ENCODE results near the gene GNAI2. TPM values are rescaled to one million over a fixed set of nuclear protein-coding genes. Genes with fewer than 3 reads are reported as not detected.
A peak's percentile ranks its signal among the peaks of the same experiment; 100 is the strongest.

GNAI2 gene
- total RNA-seq (2014; rRNA removed; shearing (Covaris generic); ENCODE audit: low replicate concordance) = 100 and 121 TPM in 2 replicates

- DNase-seq (ENCODE audit: low read depth) = peak; percentile 98
- in situ Hi-C loops (cut with HindIII; ENCODE audit: low pct_unique_long_range_greater_than_20kb, low sequenced_read_pairs) = no loop called here
Observed at GRCh38 chr3:50235716-50236483, at the start of gene GNAI2. GNAI2 (plus strand) TSS chr3:50236204; CDS start chr3:50236336, 132 bp downstream.

DNA sequence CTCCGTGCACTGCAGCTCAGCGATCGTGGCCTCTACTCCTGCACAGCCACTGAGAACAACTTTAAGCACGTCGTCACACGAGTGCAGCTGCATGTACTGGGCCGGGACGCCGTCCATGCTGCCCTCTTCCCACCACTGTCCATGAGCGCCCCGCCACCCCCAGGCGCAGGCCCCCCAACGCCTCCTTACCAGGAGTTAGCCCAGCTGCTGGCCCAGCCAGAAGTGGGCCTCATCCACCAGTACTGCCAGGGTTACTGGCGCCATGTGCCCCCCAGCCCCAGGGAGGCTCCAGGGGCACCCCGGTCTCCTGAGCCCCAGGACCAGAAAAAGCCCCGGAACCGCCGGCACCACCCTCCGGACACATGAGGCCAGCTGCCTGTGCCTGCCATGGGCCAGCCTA, 48.3 kb upstream of the GNAI2 start:
- no peak for DNase-seq (ENCODE audit: low read depth)
- in situ Hi-C loops (cut with HindIII; ENCODE audit: low pct_unique_long_range_greater_than_20kb, low sequenced_read_pairs) = no loop called here

DNA sequence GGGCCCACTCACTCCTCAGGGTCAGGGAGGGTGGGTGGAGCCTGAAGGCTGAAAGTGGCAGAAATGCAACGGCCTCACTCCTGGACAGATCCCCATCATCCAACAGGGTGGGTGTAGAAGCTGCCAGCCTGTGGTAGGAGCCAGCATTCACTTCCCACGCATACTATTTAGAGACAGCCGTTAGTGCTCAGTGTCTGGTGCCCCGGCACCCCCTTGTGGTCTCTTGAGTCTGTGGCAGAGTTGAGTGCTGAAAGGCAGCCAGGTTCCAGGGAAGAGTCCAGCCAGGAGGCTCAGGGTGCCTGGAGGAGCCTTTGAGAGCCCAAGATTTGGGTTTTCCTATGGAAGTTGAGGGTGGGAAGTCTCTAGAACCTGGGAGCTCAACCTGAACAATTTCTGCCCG, 46.7 kb upstream of the GNAI2 start:
- DNase-seq (ENCODE audit: low read depth) = peak; percentile 58
- in situ Hi-C loops (cut with HindIII; ENCODE audit: low pct_unique_long_range_greater_than_20kb, low sequenced_read_pairs) = no loop called here

DNA sequence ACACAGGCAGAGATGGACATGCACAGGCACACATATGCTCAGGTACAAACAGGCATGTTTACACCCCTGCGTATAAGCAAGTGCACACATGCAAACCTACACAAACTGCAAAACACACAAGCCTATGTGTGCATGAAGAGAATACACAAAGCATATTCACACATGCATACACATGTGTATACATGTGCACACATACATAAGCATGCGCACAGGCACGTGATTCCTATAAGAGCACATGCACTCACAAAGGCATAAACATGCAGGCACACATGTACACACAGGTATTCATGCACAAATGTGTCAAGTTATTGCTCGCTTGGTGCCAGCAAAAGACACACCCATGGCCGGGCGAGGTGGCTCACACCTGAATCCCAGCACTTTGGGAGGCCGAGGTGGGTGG, 46.0 kb upstream of the GNAI2 start:
- in situ Hi-C loops (cut with HindIII; ENCODE audit: low pct_unique_long_range_greater_than_20kb, low sequenced_read_pairs) = no loop called here
- no peak for DNase-seq (ENCODE audit: low read depth)

DNA sequence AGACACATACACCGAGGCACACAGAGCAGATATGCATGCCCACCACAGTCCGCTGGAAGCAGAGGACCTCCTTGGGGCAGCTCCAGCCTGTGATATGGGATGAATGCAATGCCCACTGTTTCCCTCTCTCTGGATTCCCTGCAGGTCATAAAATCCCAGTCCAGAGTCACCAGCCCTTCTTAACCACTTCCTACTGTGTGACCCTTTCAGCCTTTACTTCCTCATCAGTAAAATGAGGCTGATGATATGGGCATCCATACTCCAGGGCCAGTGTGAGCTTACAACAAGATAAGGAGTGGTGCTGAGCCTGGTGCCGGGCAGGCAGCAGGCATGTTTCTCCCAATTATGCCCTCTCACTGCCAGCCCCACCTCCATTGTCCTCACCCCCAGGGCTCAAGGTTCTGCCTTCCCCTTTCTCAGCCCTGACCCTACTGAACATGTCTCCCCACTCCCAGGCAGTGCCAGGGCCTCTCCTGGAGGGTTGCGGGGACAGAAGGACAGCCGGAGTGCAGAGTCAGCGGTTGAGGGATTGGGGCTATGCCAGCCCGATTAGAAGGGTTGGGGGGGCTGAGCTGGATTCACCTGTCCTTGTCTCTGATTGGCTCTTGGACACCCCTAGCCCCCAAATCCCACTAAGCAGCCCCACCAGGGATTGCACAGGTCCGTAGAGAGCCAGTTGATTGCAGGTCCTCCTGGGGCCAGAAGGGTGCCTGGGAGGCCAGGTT, 44.9 kb upstream of the GNAI2 start, which contains the start of gene GNAT1:
Gene GNAT1, plus strand, starts transcription at position 675 of the 725 bp plus-strand sequence. CDS start 116 bp downstream, outside the sequence.
- in situ Hi-C loops (cut with HindIII; ENCODE audit: low pct_unique_long_range_greater_than_20kb, low sequenced_read_pairs) = no loop called here
- DNase-seq (ENCODE audit: low read depth) = no peak

GRCh38 chr3:50192124-50192523, 43.9 kb upstream of the GNAI2 start:
- DNase-seq (ENCODE audit: low read depth) = no peak

DNA sequence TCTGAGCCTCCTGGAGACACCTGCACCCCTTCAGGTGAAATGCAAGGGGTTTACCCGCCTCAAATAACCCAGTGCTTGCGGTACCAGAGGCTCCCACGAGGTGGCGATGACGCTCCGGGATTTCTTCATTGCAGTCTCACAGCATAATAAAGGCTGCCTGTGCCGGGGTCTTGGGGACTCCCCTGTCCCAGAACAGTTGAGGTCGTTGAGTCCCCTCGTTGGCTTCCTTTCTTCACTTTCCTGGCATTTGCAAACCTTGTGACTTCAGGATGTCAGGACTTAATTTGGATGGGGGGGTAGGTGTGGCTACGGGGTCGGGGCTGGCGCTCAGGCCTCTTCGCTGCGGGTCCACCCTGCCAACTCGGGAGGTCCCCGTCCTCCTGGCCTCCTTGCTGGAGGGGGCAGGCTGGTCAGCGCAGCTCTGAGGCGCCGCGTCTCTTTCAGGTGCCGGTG, 43.3 kb upstream of the GNAI2 start:
- in situ Hi-C loops (cut with HindIII; ENCODE audit: low pct_unique_long_range_greater_than_20kb, low sequenced_read_pairs) = no loop called here
- peak; percentile 36 for DNase-seq (ENCODE audit: low read depth)

More at GRCh38 chr3:50192124-50192523, 43.9 kb upstream of the GNAI2 start:
- in situ Hi-C loops (cut with HindIII; ENCODE audit: low pct_unique_long_range_greater_than_20kb, low sequenced_read_pairs) = no loop called here

GRCh38 chr3:50193286-50193685, 42.7 kb upstream of the GNAI2 start:
- in situ Hi-C loops (cut with HindIII; ENCODE audit: low pct_unique_long_range_greater_than_20kb, low sequenced_read_pairs) = no loop called here

GRCh38 chr3:50193746-50194127, 42.3 kb upstream of the GNAI2 start:
- DNase-seq (ENCODE audit: low read depth) = no peak
- in situ Hi-C loops (cut with HindIII; ENCODE audit: low pct_unique_long_range_greater_than_20kb, low sequenced_read_pairs) = no loop called here

More at GRCh38 chr3:50193286-50193685, 42.7 kb upstream of the GNAI2 start:
- DNase-seq (ENCODE audit: low read depth) = no peak

GRCh38 chr3:50194128-50194902, 41.7 kb upstream of the GNAI2 start:
- in situ Hi-C loops (cut with HindIII; ENCODE audit: low pct_unique_long_range_greater_than_20kb, low sequenced_read_pairs) = no loop called here
- DNase-seq (ENCODE audit: low read depth) = no peak

GRCh38 chr3:50194903-50195500, 41.0 kb upstream of the GNAI2 start:
- in situ Hi-C loops (cut with HindIII; ENCODE audit: low pct_unique_long_range_greater_than_20kb, low sequenced_read_pairs) = no loop called here
- DNase-seq (ENCODE audit: low read depth) = no peak

- DNase-seq (ENCODE audit: low read depth) = peak; percentile 42
- in situ Hi-C loops (cut with HindIII; ENCODE audit: low pct_unique_long_range_greater_than_20kb, low sequenced_read_pairs) = no loop called here
Observed at GRCh38 chr3:50195501-50196252, 40.3 kb upstream of the GNAI2 start.

GRCh38 chr3:50196253-50196801, 39.7 kb upstream of the GNAI2 start:
- DNase-seq (ENCODE audit: low read depth) = no peak
- in situ Hi-C loops (cut with HindIII; ENCODE audit: low pct_unique_long_range_greater_than_20kb, low sequenced_read_pairs) = no loop called here

GRCh38 chr3:50201573-50202315, 34.3 kb upstream of the GNAI2 start:
- in situ Hi-C loops (cut with HindIII; ENCODE audit: low pct_unique_long_range_greater_than_20kb, low sequenced_read_pairs) = no loop called here
- no peak for DNase-seq (ENCODE audit: low read depth)

GRCh38 chr3:50202353-50203112, 33.5 kb upstream of the GNAI2 start:
- in situ Hi-C loops (cut with HindIII; ENCODE audit: low pct_unique_long_range_greater_than_20kb, low sequenced_read_pairs) = no loop called here
- DNase-seq (ENCODE audit: low read depth) = no peak

Measured in Caki2 (cell line).